SK-N-SH (cell line): ENCODE results near the gene CD300A. TPM values are rescaled to one million over a fixed set of nuclear protein-coding genes. Genes with fewer than 3 reads are reported as not detected.

Source experiments
- CTCF ChIA-PET: fragments of 300-600, 350-600 bp; formaldehyde crosslinking; extraction: SDS; loops from one replicate; lab custom pipeline; 2021; lab: Yijun Ruan, JAX
- POLR2A ChIA-PET: fragments of 350-600 bp; sonication (Branson Sonifier 250); formaldehyde crosslinking; extraction: SDS; loops from one replicate; lab custom pipeline; 2020; ENCODE audit warnings: antibody characterized with exemption, inconsistent platforms; lab: Yijun Ruan, JAX
- DNase-seq: peaks from one replicate; pipeline ENCODE4 v3.0.0; 2012
- H2AFZ ChIP-seq: fragments of 200-600 bp; sonication (generic); 2 replicates; pipeline ENCODE4 v1.8.1; 2016; ENCODE audit warnings: antibody characterized with exemption, mild to moderate bottlenecking, low read depth
- H3F3A ChIP-seq: fragments of 200-600 bp; sonication (generic); replicated peaks from 2 replicates; pipeline ENCODE3; 2016; ENCODE audit warnings: antibody characterized with exemption, mild to moderate bottlenecking; ENCODE audit not compliant: insufficient read depth
- H3K27ac ChIP-seq, 2 experiments: fragments of 200-500 bp in 1 of 2; fragments of 200-600 bp in 1 of 2; sonication (Bioruptor generic) in 1 of 2; sonication (generic), shearing (Covaris generic) in 1 of 2; 2 replicates each; pipeline versions ENCODE4 v1.5.1 to v1.6.1; 2014 to 2016; ENCODE audit warnings: low read depth in 2 of 2, inconsistent platforms in 1 of 2, low read length in 1 of 2, mild to moderate bottlenecking in 1 of 2, mixed read lengths in 1 of 2
- H3K27me3 ChIP-seq: fragments of 200-600 bp; sonication (generic), shearing (Covaris generic); 2 replicates; pipeline ENCODE4 v1.6.1; 2016; ENCODE audit warnings: mixed run types; ENCODE audit not compliant: insufficient read depth
- H3K36me3 ChIP-seq, 2 experiments: fragments of 200-500 bp in 1 of 2; fragments of 200-600 bp in 1 of 2; sonication (Bioruptor generic) in 1 of 2; sonication (generic) in 1 of 2; replicated peaks in 1 of 2; 2 replicates each; pipeline versions ENCODE3 to v1.5.1; 2014 to 2016; ENCODE audit warnings: low read length in 1 of 2, mild to moderate bottlenecking in 1 of 2; ENCODE audit not compliant: insufficient read depth in 2 of 2, control insufficient read depth in 1 of 2
- H3K4me1 ChIP-seq, 2 experiments: fragments of 200-500 bp in 1 of 2; fragments of 200-600 bp in 1 of 2; sonication (Bioruptor generic) in 1 of 2; sonication (generic), shearing (Covaris generic) in 1 of 2; 2 replicates each; pipeline versions ENCODE4 v1.5.1 to v1.6.1; 2014 to 2016; ENCODE audit warnings: low read depth in 1 of 2, low read length in 1 of 2, mixed run types in 1 of 2; ENCODE audit not compliant: insufficient read depth in 2 of 2, control insufficient read depth in 1 of 2
- H3K4me2 ChIP-seq: fragments of 200-600 bp; sonication (generic), shearing (Covaris generic); 2 replicates; pipeline ENCODE4 v1.6.1; 2017; ENCODE audit warnings: mixed run types
- H3K4me3 ChIP-seq, 2 experiments: fragments of 200-500 bp in 1 of 2; fragments of 200-600 bp in 1 of 2; sonication (Bioruptor generic) in 1 of 2; sonication (generic), shearing (Covaris generic) in 1 of 2; 2 replicates each; pipeline versions ENCODE4 v1.5.1 to v1.8.1; 2014 to 2016; ENCODE audit warnings: low read depth in 2 of 2, inconsistent platforms in 1 of 2, low read length in 1 of 2, mild to moderate bottlenecking in 1 of 2, mixed read lengths in 1 of 2, moderate library complexity in 1 of 2
- H3K79me2 ChIP-seq: fragments of 200-600 bp; sonication (generic); 2 replicates; pipeline ENCODE4 v1.8.1; 2017; ENCODE audit warnings: mild to moderate bottlenecking; ENCODE audit not compliant: insufficient read depth
- H3K9ac ChIP-seq: fragments of 200-600 bp; sonication (generic); 2 replicates; pipeline ENCODE4 v1.6.1; 2017; ENCODE audit warnings: mixed run types
- H3K9me2 ChIP-seq: fragments of 200-600 bp; sonication (generic); 2 replicates; pipeline ENCODE4 v1.6.1; 2017; ENCODE audit warnings: mixed run types
- H3K9me3 ChIP-seq: fragments of 200-600 bp; sonication (generic); 2 replicates; pipeline ENCODE4 v1.6.1; 2017; ENCODE audit warnings: mixed run types, mild to moderate bottlenecking, moderate library complexity
- H4K20me1 ChIP-seq: fragments of 200-600 bp; sonication (generic); 2 replicates; pipeline ENCODE4 v1.6.1; 2017; ENCODE audit warnings: mild to moderate bottlenecking, mixed run types; ENCODE audit not compliant: insufficient read depth
- CTCF ChIP-seq: fragments of 200-600 bp; sonication (generic); IDR thresholded peaks from 2 replicates; pipeline ENCODE4 v1.6.1; 2017; ENCODE audit warnings: antibody characterized with exemption, mild to moderate bottlenecking, moderate library complexity
- ELF1 ChIP-seq: IDR thresholded peaks from 2 replicates; pipeline ENCODE4 v1.4.0; 2012
- EP300 ChIP-seq, 2 experiments: IDR thresholded peaks; 2 replicates each; pipeline versions ENCODE4 v1.4.0 to v1.6.1; 2012; ENCODE audit warnings: borderline replicate concordance in 1 of 2, low read depth in 1 of 2, low read length in 1 of 2
- EZH2phosphoT487 ChIP-seq: fragments of 200-600 bp; sonication (generic); IDR thresholded peaks from 2 replicates; pipeline ENCODE4 v1.6.1; 2017; ENCODE audit warnings: low read depth, mixed run types, mild to moderate bottlenecking, antibody characterized with exemption, moderate library complexity, borderline replicate concordance
- IRF3 ChIP-seq: fragments of 150-350 bp; IDR thresholded peaks from 2 replicates; pipeline ENCODE4 v1.6.1; 2016; ENCODE audit warnings: mild to moderate bottlenecking, low read depth, low read length
- MXI1 ChIP-seq: IDR thresholded peaks from 2 replicates; pipeline ENCODE4 v1.6.1; 2012; ENCODE audit warnings: mild to moderate bottlenecking, low read depth, low read length, improper control_type of control experiment
- REST ChIP-seq: IDR thresholded peaks from 2 replicates; pipeline ENCODE4 v1.6.1; 2012; ENCODE audit warnings: mild to moderate bottlenecking, low read depth, low read length, moderate library complexity
- RFX5 ChIP-seq: IDR thresholded peaks from 2 replicates; pipeline ENCODE4 v1.6.1; 2012; ENCODE audit warnings: mild to moderate bottlenecking, improper control_type of control experiment, low read length
- SIN3A ChIP-seq: IDR thresholded peaks from 2 replicates; pipeline ENCODE4 v1.6.1; 2012; ENCODE audit warnings: low read depth, mild to moderate bottlenecking, low read length, moderate library complexity, borderline replicate concordance
- SMC3 ChIP-seq: IDR thresholded peaks from 2 replicates; pipeline ENCODE4 v1.6.1; 2012; ENCODE audit warnings: low read depth, low read length, improper control_type of control experiment
- TAF1 ChIP-seq: IDR thresholded peaks from 2 replicates; pipeline ENCODE4 v1.6.1; 2012; ENCODE audit warnings: low read depth, mild to moderate bottlenecking, low read length, moderate library complexity, borderline replicate concordance
- TEAD4 ChIP-seq: IDR thresholded peaks from 2 replicates; pipeline ENCODE4 v1.4.0; 2012; ENCODE audit warnings: mild to moderate bottlenecking, borderline replicate concordance; ENCODE audit not compliant: insufficient read depth
- USF2 ChIP-seq: fragments of 150-350 bp; IDR thresholded peaks from 2 replicates; pipeline ENCODE4 v1.6.1; 2017; ENCODE audit warnings: antibody characterized with exemption, low read length, low read depth, borderline replicate concordance
- ZBTB33 ChIP-seq: IDR thresholded peaks from 2 replicates; pipeline ENCODE4 v1.4.0; 2012; ENCODE audit warnings: low read depth, borderline replicate concordance
- WGBS: methylation state at CpG from one replicate; pipeline ENCODE4 v1.1.6; 2017; ENCODE audit warnings: low lambda C conversion rate; 5-methylcytosine and 5-hydroxymethylcytosine counted together
- polyA plus RNA-seq, 3 experiments: library from polyadenylated mRNA; depleted of rRNA; stranded (reverse); fragments of >200 nt; gene quantifications; 2 replicates each; pipeline ENCODE4 v1.2.3, GENCODE V29; 2012

Gene CD300A
- polyA plus RNA-seq, 1 of the 3 experiments (the other 2 are of a cell fraction): not detected

- H2AFZ ChIP-seq: no peak overlapping the region
- H3K9me3 ChIP-seq: no peaks in the 10 kb centered on the region
- DNase-seq: no peak
- no peaks in the 10 kb centered on the region for H3K79me2 ChIP-seq
- no peaks in the 10 kb centered on the region for H3K36me3 ChIP-seq
- no peaks in the 10 kb centered on the region for H4K20me1 ChIP-seq
- no peaks in the 10 kb centered on the region for H3K27me3 ChIP-seq
- H3F3A ChIP-seq: no peaks in the 10 kb centered on the region
- no peak for TF ChIP-seq MXI1
- TF ChIP-seq ELF1: no peak
- TF ChIP-seq IRF3: no peak
- TF ChIP-seq REST: no peak
- TF ChIP-seq ZBTB33: no peak
- TF ChIP-seq USF2: no peak
- no peak for TF ChIP-seq RFX5
- TF ChIP-seq TEAD4: no peak
- TF ChIP-seq CTCF: no peak
- TF ChIP-seq SIN3A: no peak
- no peak for TF ChIP-seq TAF1
- TF ChIP-seq EZH2phosphoT487: no peak
- no peak for TF ChIP-seq SMC3
- TF ChIP-seq EP300 (IDR thresholded peaks at IDR 0.05; ENCODE audit: borderline replicate concordance in 1 of 2, low read depth in 1 of 2, low read length in 1 of 2): no peak
- no peak overlapping the region for H3K27ac ChIP-seq
- WGBS: 74% methylated on average over 7 of the region's 7 CpGs
- no peak overlapping the region for H3K9ac ChIP-seq
- H3K9me2 ChIP-seq: no peaks in the 10 kb centered on the region
- peaks cover 0 to 10% of the 10 kb centered on the region in 2 experiments; a peak in 1 of 4 replicates for H3K4me1 ChIP-seq
- CTCF ChIA-PET: interaction anchor here (0.7 to 4.9 kb wide), 6 partner anchors 11 to 236 kb away, joined by 3 to 55 read pairs (median 3); no protein-coding TSS in a partner anchor
- H3K4me3 ChIP-seq: no peak overlapping the region
- POLR2A ChIA-PET: interaction anchor here (0.6 to 1.4 kb wide), 2 partner anchors 9 to 10 kb away, joined by 3 read pairs; no protein-coding TSS in a partner anchor
- no peak overlapping the region for H3K4me2 ChIP-seq
Observed at GRCh38 chr17:74445158-74445557, 21.3 kb upstream of the CD300A start.
